ENCODE measurements around the gene PAK5.

- TF ChIP-seq CTCF (IDR thresholded peaks at IDR 0.05) (no peak), POLR2A (IDR thresholded peaks at IDR 0.05) (no peak)
Observed at GRCh38 chr20:9884666-9885065, 45.8 kb upstream of the PAK5 start.

Measured in uterus (tissue), 2 donors.